Uterus (tissue), 4 donors: ENCODE results near the gene RTL5. TPM values are rescaled to one million over a fixed set of nuclear protein-coding genes. Genes with fewer than 3 reads are reported as not detected.

Experiments
- DNase-seq, 2 donors: peaks; one replicate each; pipeline ENCODE4 v3.0.0-alpha.2; 2019 to 2020
- H3K27ac ChIP-seq, 2 donors: fragments of 200-600 bp; sonication (generic); 1 replicate in 1 of 2; 2 replicates in 1 of 2; pipeline ENCODE4 v1.5.1; 2016 to 2018
- H3K27me3 ChIP-seq, 2 donors: fragments of 200-600 bp; sonication (generic); one replicate each; pipeline ENCODE4 v1.5.1; 2018 to 2019; ENCODE audit warnings: control low read depth in 1 of 2
- H3K36me3 ChIP-seq, 2 donors: fragments of 200-600 bp; sonication (generic); one replicate each; pipeline ENCODE4 v1.5.1; 2019; ENCODE audit warnings: control low read depth in 1 of 2
- H3K4me1 ChIP-seq, 2 donors: fragments of 200-600 bp; sonication (generic); one replicate each; pipeline ENCODE4 v1.5.1; 2018 to 2019; ENCODE audit warnings: control low read depth in 1 of 2
- H3K4me3 ChIP-seq, 2 donors: fragments of 200-600 bp; sonication (generic); 1 replicate in 1 of 2; 2 replicates in 1 of 2; pipeline ENCODE4 v1.5.1; 2018 to 2019; ENCODE audit warnings: mild to moderate bottlenecking in 1 of 2
- H3K9me3 ChIP-seq, 2 donors: fragments of 200-600 bp; sonication (generic); one replicate each; pipeline ENCODE4 v1.5.1; 2019; ENCODE audit warnings: control low read depth in 1 of 2
- CTCF ChIP-seq, 4 experiments: fragments of 200-600 bp in 2 of 4; fragments of 450-650 bp in 2 of 4; sonication (generic) in 2 of 4; IDR thresholded peaks; one replicate each; pipeline ENCODE4 v1.5.1; 2016 to 2019; ENCODE audit warnings: antibody characterized with exemption in 4 of 4, mild to moderate bottlenecking in 2 of 4, moderate library complexity in 1 of 4
- POLR2A ChIP-seq, 2 donors: fragments of 450-650 bp; IDR thresholded peaks; one replicate each; pipeline ENCODE4 v1.6.1; 2016; ENCODE audit warnings: antibody characterized with exemption in 2 of 2, mild to moderate bottlenecking in 1 of 2, moderate library complexity in 1 of 2
- intact Hi-C: fragments of 100-400 bp; cut with DNase I; formaldehyde crosslinking; loops from one replicate; pipeline ENCODE4 v1.15.1; 2023; ENCODE audit warnings: low total_unique reads
- total RNA-seq, 4 donors: library from RNA; depleted of rRNA in 3 of 4; stranded (reverse); fragments of >200 nt in 3 of 4; gene quantifications; one replicate each; pipeline versions ENCODE4 v1.1.0 to v1.2.4, GENCODE V29; 2014 to 2023
- donor health status: DM: yes; HTN: yes; CAD: no.

Gene RTL5
- total RNA-seq, 4 donors from 2014 or later = 2.3 to 23.3 (median 6.1) TPM

DNA sequence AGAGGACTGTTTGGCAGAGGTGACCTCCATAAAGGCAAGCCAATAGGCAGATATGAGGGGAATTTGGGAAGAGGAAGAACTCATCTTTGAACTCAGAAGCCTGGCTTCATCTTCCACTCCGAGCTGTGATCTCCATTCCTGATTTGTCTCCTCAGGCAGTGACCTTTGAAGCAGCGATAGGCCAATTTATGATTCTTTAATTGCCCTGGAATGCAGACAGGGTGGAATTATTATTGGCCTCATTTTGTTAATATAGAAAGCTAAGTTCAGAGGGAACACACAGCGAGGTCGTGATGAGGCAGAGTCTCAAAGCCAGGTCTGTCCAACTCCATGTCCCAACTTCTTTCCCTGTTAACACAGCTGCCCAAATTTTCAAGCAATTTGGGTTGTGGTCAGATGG is 16.9 kb downstream of the RTL5 start:
- Histone ChIP-seq H3K36me3 (no peaks in the 10 kb centered on the region), H3K4me1 (no peaks in the 10 kb centered on the region), H3K27me3 (no peaks in the 10 kb centered on the region), H3K27ac (no peak overlapping the region), H3K4me3 (no peak overlapping the region), H3K9me3 (no peaks in the 10 kb centered on the region)
- DNase-seq = no peak
- TF ChIP-seq CTCF (IDR thresholded peaks at IDR 0.05) = no peak
- TF ChIP-seq POLR2A (IDR thresholded peaks at IDR 0.05) = no peak
- intact Hi-C loops = no loop called here

DNA sequence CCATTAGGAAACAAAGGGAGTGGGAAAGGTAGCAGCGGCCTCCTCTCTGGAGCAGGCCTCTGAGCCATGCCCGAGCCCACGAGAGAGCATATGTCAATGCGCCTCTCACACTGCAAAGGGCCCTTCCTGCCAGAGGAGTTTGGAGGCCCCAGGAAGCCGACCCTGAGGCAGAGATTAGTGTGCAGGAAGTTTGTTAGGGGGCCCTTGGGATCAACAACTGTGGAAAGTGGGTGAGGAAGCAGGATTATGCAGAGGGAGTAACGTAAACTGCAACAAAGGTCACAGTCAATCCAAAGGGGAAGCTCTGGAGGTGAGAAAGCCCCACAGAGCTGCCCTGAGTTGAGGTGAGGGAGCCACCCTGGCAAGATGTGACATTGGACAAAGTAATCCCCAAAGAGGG is 17.4 kb downstream of the RTL5 start:
- Histone ChIP-seq H3K27ac (no peak overlapping the region), H3K9me3 (no peaks in the 10 kb centered on the region), H3K27me3 (no peaks in the 10 kb centered on the region), H3K4me1 (no peaks in the 10 kb centered on the region), H3K36me3 (no peaks in the 10 kb centered on the region), H3K4me3 (no peak overlapping the region)
- intact Hi-C loops = no loop called here
- no peak for DNase-seq
- TF ChIP-seq CTCF (IDR thresholded peaks at IDR 0.05) (no peak), POLR2A (IDR thresholded peaks at IDR 0.05) (no peak)

GRCh38 chrX:72113461-72113860 is 18.3 kb downstream of the RTL5 start:
- no peaks in the 10 kb centered on the region for H3K4me1 ChIP-seq
- H3K4me3 ChIP-seq = no peak overlapping the region
- H3K27ac ChIP-seq = no peak overlapping the region
- H3K9me3 ChIP-seq = no peaks in the 10 kb centered on the region
- TF ChIP-seq CTCF (IDR thresholded peaks at IDR 0.05) (no peak), POLR2A (IDR thresholded peaks at IDR 0.05) (no peak)
- no peak for DNase-seq
- intact Hi-C loops = no loop called here
- H3K27me3 ChIP-seq = no peaks in the 10 kb centered on the region
- H3K36me3 ChIP-seq = no peaks in the 10 kb centered on the region

- Histone ChIP-seq H3K4me1 (no peaks in the 10 kb centered on the region), H3K9me3 (no peaks in the 10 kb centered on the region), H3K27ac (no peak overlapping the region), H3K36me3 (no peaks in the 10 kb centered on the region), H3K4me3 (no peak overlapping the region), H3K27me3 (no peaks in the 10 kb centered on the region)
- intact Hi-C loops = no loop called here
- no peak for DNase-seq
- no peak for TF ChIP-seq CTCF (IDR thresholded peaks at IDR 0.05)
- TF ChIP-seq POLR2A (IDR thresholded peaks at IDR 0.05) = no peak
Observed at GRCh38 chrX:72110876-72111708, 20.6 kb downstream of the RTL5 start.

DNA sequence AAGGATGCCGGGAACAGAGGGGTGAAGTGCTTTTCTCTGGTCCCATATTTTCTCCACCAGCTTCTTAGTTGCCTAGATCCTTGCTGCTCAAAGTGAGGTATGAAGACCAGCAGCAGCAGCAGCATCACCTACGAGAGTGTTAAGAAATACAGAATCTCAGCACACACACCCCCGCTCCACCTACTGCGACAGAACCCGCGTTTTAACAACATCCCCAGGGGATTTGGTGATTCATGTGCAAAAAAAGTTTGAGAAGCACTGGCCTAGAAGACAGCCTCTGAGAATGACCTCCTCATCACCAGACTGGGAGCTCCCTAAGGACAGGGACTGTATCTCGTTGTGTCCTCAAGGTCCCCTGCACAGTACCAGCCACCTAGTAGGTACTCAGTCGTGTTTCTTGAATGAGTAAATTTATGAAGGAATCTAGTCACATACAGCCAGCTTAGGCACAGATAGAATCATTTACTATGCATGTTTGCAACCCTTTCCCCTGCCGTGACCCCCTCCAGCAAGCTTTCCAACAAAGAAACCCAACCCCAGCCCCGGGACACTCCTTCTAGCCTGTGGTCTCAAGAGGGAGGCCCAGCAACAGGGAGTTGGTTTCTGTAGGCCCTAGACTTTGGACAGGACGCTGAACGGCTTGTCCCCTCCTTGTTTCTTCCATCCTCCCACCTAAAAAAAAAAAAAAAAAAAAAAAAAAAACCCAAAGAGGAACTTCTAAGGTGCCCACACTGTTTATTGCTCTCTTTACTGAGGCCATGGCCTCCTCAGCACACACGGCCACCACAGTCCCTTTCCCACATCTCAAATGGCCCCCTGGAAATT is 21.5 kb downstream of the RTL5 start:
- H3K4me3 ChIP-seq = no peak overlapping the region
- H3K4me1 ChIP-seq = no peaks in the 10 kb centered on the region
- TF ChIP-seq CTCF (IDR thresholded peaks at IDR 0.05) (no peak), POLR2A (IDR thresholded peaks at IDR 0.05) (no peak)
- no peaks in the 10 kb centered on the region for H3K9me3 ChIP-seq
- no peak overlapping the region for H3K27ac ChIP-seq
- H3K36me3 ChIP-seq = no peaks in the 10 kb centered on the region
- intact Hi-C loops = no loop called here
- no peak for DNase-seq
- H3K27me3 ChIP-seq = no peaks in the 10 kb centered on the region
